GM12878 (cell line): ENCODE measurements around the gene MAPK8. TPM values are rescaled to one million over a fixed set of nuclear protein-coding genes. Genes with fewer than 3 reads are reported as not detected.

ENCODE experiments used
- ATAC-seq: fragments of 200-7000 bp; cut with Tn5 transposase; 3 replicates; pipeline ENCODE4 v1.9.1; 2020; ENCODE audit warnings: mild to moderate bottlenecking, moderate library complexity
- BruUV-seq: library from RNA; stranded (reverse); fragments of 400-500 nt; replicated peaks from 2 replicates; lab custom pipeline; 2021; lab: Mats Ljungman, UMichigan
- CTCF ChIA-PET: fragments of 300-600 bp; sonication (Branson Sonifier 250); formaldehyde crosslinking; extraction: SDS; loops from one replicate; lab custom pipeline; 2021; ENCODE audit warnings: inconsistent platforms; lab: Yijun Ruan, JAX
- POLR2A ChIA-PET: fragments of 350-600 bp; formaldehyde crosslinking; extraction: SDS; loops from one replicate; lab custom pipeline; 2021; ENCODE audit warnings: inconsistent platforms; lab: Charles Lee
- RAD21 ChIA-PET: fragments of 300-600 bp; sonication (Branson Sonifier 250); formaldehyde crosslinking; loops from one replicate; lab custom pipeline; 2023; ENCODE audit warnings: antibody characterized with exemption; ENCODE audit not compliant: unreplicated experiment; lab: Charles Lee
- SMC1A ChIA-PET: fragments of 300-600 bp; sonication (Branson Sonifier 250); formaldehyde crosslinking; loops from one replicate; lab custom pipeline; 2023; ENCODE audit not compliant: unreplicated experiment, uncharacterized antibody; lab: Charles Lee
- DNase-seq: peaks from one replicate; pipeline ENCODE4 v3.0.0-alpha.2; 2011; ENCODE audit warnings: low read depth, low spot score
- FAIRE-seq: peaks from 3 replicates; lab custom pipeline; 2011; peaks lifted over from hg19 to GRCh38; lab: Jason Lieb, UNC
- H2AFZ ChIP-seq: 2 replicates; pipeline ENCODE4 v1.6.0; 2011; ENCODE audit warnings: low read depth, low read length, control low read depth; ENCODE audit not compliant: control insufficient read depth
- H3K27ac ChIP-seq: 2 replicates; pipeline ENCODE4 v1.5.1; 2011; ENCODE audit warnings: control low read depth; ENCODE audit not compliant: control insufficient read depth, insufficient read depth
- H3K27me3 ChIP-seq, 2 experiments: replicated peaks in 1 of 2; 2 replicates each; pipeline versions ENCODE4 v1.6.0 to v1.6.1; 2011; ENCODE audit warnings: low read length in 1 of 2; ENCODE audit not compliant: control insufficient read depth in 2 of 2, insufficient read depth in 2 of 2
- H3K36me3 ChIP-seq, 2 experiments: 2 replicates each; pipeline ENCODE4 v1.5.1; 2011; ENCODE audit warnings: low read length in 1 of 2; ENCODE audit not compliant: control insufficient read depth in 2 of 2, insufficient read depth in 2 of 2
- H3K4me1 ChIP-seq: 2 replicates; pipeline ENCODE4 v1.6.1; 2011; ENCODE audit warnings: mild to moderate bottlenecking, low read length, moderate library complexity, mixed read lengths; ENCODE audit not compliant: control insufficient read depth, insufficient read depth
- H3K4me2 ChIP-seq: 2 replicates; pipeline ENCODE4 v1.6.0; 2011; ENCODE audit warnings: control low read depth; ENCODE audit not compliant: control insufficient read depth, insufficient read depth
- H3K4me3 ChIP-seq: fragments of 200-600 bp; sonication (generic); 2 replicates; pipeline ENCODE4 v1.5.1; 2016
- H3K79me2 ChIP-seq: 2 replicates; pipeline ENCODE4 v1.6.0; 2011; ENCODE audit warnings: low read length; ENCODE audit not compliant: control insufficient read depth, insufficient read depth
- H3K9ac ChIP-seq: 2 replicates; pipeline ENCODE4 v1.8.0; 2011; ENCODE audit warnings: low read length, control low read depth, mixed read lengths; ENCODE audit not compliant: control insufficient read depth, insufficient read depth
- H3K9me3 ChIP-seq: replicated peaks from 3 replicates; pipeline ENCODE4 v1.5.1; 2011; ENCODE audit warnings: mild to moderate bottlenecking, low read length; ENCODE audit not compliant: control insufficient read depth, insufficient read depth
- H4K20me1 ChIP-seq: 2 replicates; pipeline ENCODE4 v1.6.0; 2011; ENCODE audit not compliant: control insufficient read depth, insufficient read depth
- CBX5 ChIP-seq: sonication (generic); IDR thresholded peaks from 2 replicates; pipeline ENCODE4 v1.6.1; 2016; ENCODE audit warnings: low read depth, moderate library complexity, mild to moderate bottlenecking, inconsistent platforms
- FOXK2 ChIP-seq: fragments of 450-650 bp; IDR thresholded peaks from 2 replicates; pipeline ENCODE4 v1.6.1; 2017; ENCODE audit warnings: mild to moderate bottlenecking, moderate library complexity
- HDAC2 ChIP-seq: fragments of 200-600 bp; sonication (generic); IDR thresholded peaks from 2 replicates; pipeline ENCODE4 v1.6.1; 2017
- IKZF2 ChIP-seq, 2 experiments: fragments of 450-650 bp; IDR thresholded peaks; 2 replicates each; pipeline ENCODE4 v1.6.1; 2017; ENCODE audit warnings: mild to moderate bottlenecking in 2 of 2, moderate library complexity in 2 of 2
- LARP7 ChIP-seq: fragments of 450-650 bp; IDR thresholded peaks from 2 replicates; pipeline ENCODE4 v1.6.1; 2017; ENCODE audit warnings: mild to moderate bottlenecking
- NFXL1 ChIP-seq: fragments of 450-650 bp; IDR thresholded peaks from 2 replicates; pipeline ENCODE4 v1.6.1; 2017; ENCODE audit warnings: antibody characterized with exemption, mild to moderate bottlenecking, borderline replicate concordance
- PBX3 ChIP-seq: IDR thresholded peaks from 2 replicates; pipeline ENCODE4 v1.6.1; 2011; ENCODE audit warnings: mild to moderate bottlenecking, low read depth, low read length, moderate library complexity; ENCODE audit not compliant: insufficient replicate concordance
- RELB ChIP-seq: fragments of 450-650 bp; IDR thresholded peaks from 2 replicates; pipeline ENCODE4 v1.6.1; 2017; ENCODE audit warnings: low read depth, mild to moderate bottlenecking, moderate library complexity
- SUPT20H ChIP-seq: IDR thresholded peaks from 2 replicates; pipeline ENCODE4 v1.6.1; 2011; ENCODE audit warnings: low read depth, mild to moderate bottlenecking, low read length, moderate library complexity, borderline replicate concordance; ENCODE audit not compliant: control insufficient read depth
- ZBTB4 ChIP-seq: fragments of 450-650 bp; formaldehyde crosslinking; IDR thresholded peaks from 2 replicates; pipeline ENCODE4 v1.4.0; 2022; ENCODE audit warnings: mild to moderate bottlenecking, moderate library complexity
- ZNF384 ChIP-seq: IDR thresholded peaks from 2 replicates; pipeline ENCODE4 v1.6.1; 2012; ENCODE audit warnings: low read depth, mild to moderate bottlenecking, low read length, improper control_type of control experiment, borderline replicate concordance
- ZNF687 ChIP-seq: fragments of 450-650 bp; IDR thresholded peaks from 2 replicates; pipeline ENCODE4 v1.6.1; 2017; ENCODE audit warnings: mild to moderate bottlenecking, moderate library complexity
- WGBS: methylation state at CpG from one replicate; pipeline ENCODE4 v1.1.6; 2016; ENCODE audit warnings: low lambda C conversion rate; ENCODE audit not compliant: insufficient replicate concordance, insufficient coverage; ENCODE audit errors: missing lambda C conversion rate; 5-methylcytosine and 5-hydroxymethylcytosine counted together
- in situ Hi-C: fragments of 300-500 bp; cut with MboI; formaldehyde crosslinking; loops from 9 replicates; pipeline ENCODE4 v1.14.3; 2018; ENCODE audit warnings: mixed read lengths
- intact Hi-C: fragments of 100-400 bp; cut with micrococcal nuclease; formaldehyde crosslinking; loops from one replicate; pipeline ENCODE4 v1.14.2; 2022; ENCODE audit not compliant: unreplicated experiment
- polyA plus RNA-seq, 11 experiments: library from polyadenylated mRNA; depleted of rRNA in 4 of 11; unstranded in 6 of 11; stranded (reverse) in 5 of 11; fragments of >200 nt; fragmentation: Nextera tagmentation in 4 of 11; fragmentation: Illumina TruSeq in 1 of 11; extraction: Ambion mirVana in 4 of 11; extraction: Trizol in 1 of 11; gene quantifications; 1 replicate in 1 of 11; 2 replicates in 10 of 11; pipeline versions ENCODE4 v1.2.1 to v1.2.3, GENCODE V29; 2011 to 2016; ENCODE audit warnings: inconsistent platforms in 2 of 11, missing spikeins in 2 of 11, low read depth in 1 of 11
- total RNA-seq, 4 experiments: library from RNA; depleted of rRNA in 3 of 4; stranded (reverse); fragments of >200 nt in 3 of 4; fragmentation: Illumina TruSeq in 1 of 4; extraction: Trizol in 1 of 4; gene quantifications; 2 replicates each; pipeline versions ENCODE4 v1.2.1 to v1.2.3, GENCODE V29; 2013 to 2021

MAPK8 gene
- total and polyA plus RNA-seq, 10 of the 15 experiments (the other 5 are each of a cell fraction or from before 2014, with no cell fraction given), result 3.9 to 102 (median 40.0) TPM

- no peak for TF ChIP-seq RELB
- TF ChIP-seq PBX3, result no peak
- TF ChIP-seq IKZF2 (IDR thresholded peaks at IDR 0.05), result no peak
- no peak for TF ChIP-seq CBX5
- no peak for TF ChIP-seq NFXL1
Observed at GRCh38 chr10:48448796-48449195, 142.3 kb downstream of the MAPK8 start (continued).

- no peaks in the 10 kb centered on the region for H3K79me2 ChIP-seq
- DNase-seq, result no peak
- no peaks in the 10 kb centered on the region for H3K9me3 ChIP-seq
- intact Hi-C loops (no loop called here), in situ Hi-C loops (no loop called here)
- no peaks in the 10 kb centered on the region for H3K36me3 ChIP-seq
- H2AFZ ChIP-seq, result no peak overlapping the region
- 51% methylated on average over 19 of the region's 19 CpGs for WGBS
- RAD21 ChIA-PET, result no interaction called here
- no peak overlapping the region for H3K9ac ChIP-seq
- H3K27ac ChIP-seq, result no peak overlapping the region
- no TSS peak for BruUV-seq
- H3K27me3 ChIP-seq, result no peaks in the 10 kb centered on the region; a peak in 1 of 4 replicates
- SMC1A ChIA-PET, result no interaction called here
- no peak overlapping the region for H3K4me2 ChIP-seq
- FAIRE-seq, result no peak
- POLR2A ChIA-PET, result no interaction called here
- H4K20me1 ChIP-seq, result no peaks in the 10 kb centered on the region
- ATAC-seq, result no peak
- no peak overlapping the region for H3K4me3 ChIP-seq
- CTCF ChIA-PET, result no interaction called here
- H3K4me1 ChIP-seq, result no peaks in the 10 kb centered on the region
- TF ChIP-seq FOXK2 (no peak), SUPT20H (no peak), ZNF687 (no peak), HDAC2 (no peak), ZBTB4 (no peak), LARP7 (no peak), ZNF384 (no peak)
Observed at GRCh38 chr10:48449501-48450232, 143.2 kb downstream of the MAPK8 start.
